Measurements from ENCODE around the gene NEURL4. TPM values are rescaled to one million over a fixed set of nuclear protein-coding genes. Genes with fewer than 3 reads are reported as not detected.

Gene NEURL4
- total and polyA plus RNA-seq, 2 donors (not counting 3 experiments of a cell fraction or from before 2014, with no cell fraction given), result 32.0 to 44.9 TPM

- Histone ChIP-seq H3K27ac (ENCODE audit: insufficient read depth, low read depth, low read length) (no peak overlapping the region), H3K9me1 (replicated peaks; ENCODE audit: control insufficient read depth, extremely low read depth, insufficient read depth, low read length) (no peaks in the 10 kb centered on the region), H3K9me3 (replicated peaks; ENCODE audit: control insufficient read depth, insufficient read depth, low read length) (no peaks in the 10 kb centered on the region), H3K4me3 (replicated peaks in 1 of 3; ENCODE audit: insufficient read depth in 1 of 3, low read depth in 1 of 3, low read length in 3 of 3) (no peak overlapping the region), H3K4me1 (ENCODE audit: control insufficient read depth, extremely low read depth, insufficient read depth, low read length) (peaks cover 17% of the 10 kb centered on the region), H3K4me2 (ENCODE audit: insufficient read depth, low read length) (no peak overlapping the region), H3K9ac (replicated peaks; ENCODE audit: extremely low read depth, insufficient read depth, low read length) (no peak overlapping the region), H2AFZ (ENCODE audit: low read depth, low read length) (no peak overlapping the region), H3K36me3 (ENCODE audit: control insufficient read depth in 2 of 2, extremely low read depth in 1 of 2, insufficient read depth in 2 of 2, low read length in 2 of 2) (no peaks in the 10 kb centered on the region), H3K27me3 (ENCODE audit: control insufficient read depth in 2 of 2, insufficient read depth in 2 of 2, low read length in 2 of 2) (no peaks in the 10 kb centered on the region), H3K79me2 (ENCODE audit: control insufficient read depth, insufficient read depth, low read length) (no peaks in the 10 kb centered on the region), H4K20me1 (replicated peaks; ENCODE audit: control insufficient read depth, extremely low read depth, insufficient read depth, low read length) (no peaks in the 10 kb centered on the region)
- no TSS peak for BruUV-seq (replicated peaks)
- dilution Hi-C loops (cut with MboI; ENCODE audit: extremely low pct_ligation_motif_present, low sequenced_read_pairs), result no loop called here
- ChIA-PET CTCF (interaction anchor here (0.6 to 1.4 kb wide), 4 partner anchors 18 to 56 kb away, joined by 3 to 6 read pairs (median 3); partner anchors contain the start of gene TMEM256), POLR2A (no interaction called here)
- FAIRE-seq (no peak), DNase-seq (ENCODE audit: low read depth, low spot score) (no peak)
- intact Hi-C loops (cut with micrococcal nuclease), result loop anchor here (2.0 kb wide), 1 partner anchor 303 kb away; the partner anchor contains the start of gene SLC16A11
- no peak for TF ChIP-seq CTCF (IDR thresholded peaks at IDR 0.05; ENCODE audit: extremely low read depth in 1 of 2, insufficient read depth in 1 of 2, low read depth in 1 of 2, low read length in 2 of 2)
These were observed 18.7 kb upstream of the NEURL4 start for GRCh38 chr17:7347630-7348477.

All from endothelial cell of umbilical vein (primary cell).